ENCODE results near the gene ZNF316.

Gene ZNF316

GRCh38 chr7:6650086-6650485, 13.0 kb downstream of the ZNF316 start:
- Histone ChIP-seq H3K27ac (no peak overlapping the region), H3K9me3 (ENCODE audit: severe bottlenecking) (peaks cover 10% of the 10 kb centered on the region), H3K4me3 (ENCODE audit: low read depth, low read length) (no peak overlapping the region), H3K27me3 (ENCODE audit: insufficient read depth, low read depth, severe bottlenecking) (no peaks in the 10 kb centered on the region), H3K36me3 (peaks cover 82% of the 10 kb centered on the region)
- no peak for DNase-seq
- no peak for TF ChIP-seq CTCF (IDR thresholded peaks at IDR 0.05; ENCODE audit: low read depth, low read length)

GRCh38 chr7:6650521-6651011, 13.4 kb downstream of the ZNF316 start:
- peak; percentile 2 for DNase-seq
- H3K36me3 ChIP-seq: peaks cover 82% of the 10 kb centered on the region

GRCh38 chr7:6651851-6652445, 14.8 kb downstream of the ZNF316 start:
- Histone ChIP-seq H3K27me3 (ENCODE audit: insufficient read depth, low read depth, severe bottlenecking) (no peaks in the 10 kb centered on the region), H3K9me3 (ENCODE audit: severe bottlenecking) (peaks cover 10% of the 10 kb centered on the region), H3K27ac (no peak overlapping the region), H3K36me3 (peaks cover 72% of the 10 kb centered on the region), H3K4me3 (ENCODE audit: low read depth, low read length) (no peak overlapping the region)
- DNase-seq: peak; percentile 4
- TF ChIP-seq CTCF (IDR thresholded peaks at IDR 0.05; ENCODE audit: low read depth, low read length): no peak

More at GRCh38 chr7:6650521-6651011, 13.4 kb downstream of the ZNF316 start:
- Histone ChIP-seq H3K4me3 (ENCODE audit: low read depth, low read length) (no peak overlapping the region), H3K9me3 (ENCODE audit: severe bottlenecking) (peaks cover 10% of the 10 kb centered on the region), H3K27ac (no peak overlapping the region), H3K27me3 (ENCODE audit: insufficient read depth, low read depth, severe bottlenecking) (no peaks in the 10 kb centered on the region)
- TF ChIP-seq CTCF (IDR thresholded peaks at IDR 0.05; ENCODE audit: low read depth, low read length): no peak

- peak; percentile 4 for DNase-seq
- peaks cover 10% of the 10 kb centered on the region for H3K9me3 ChIP-seq (ENCODE audit: severe bottlenecking)
- no peak overlapping the region for H3K27ac ChIP-seq
- H3K36me3 ChIP-seq: peaks cover 66% of the 10 kb centered on the region
- H3K4me3 ChIP-seq (ENCODE audit: low read depth, low read length): no peak overlapping the region
- no peaks in the 10 kb centered on the region for H3K27me3 ChIP-seq (ENCODE audit: insufficient read depth, low read depth, severe bottlenecking)
- TF ChIP-seq CTCF (IDR thresholded peaks at IDR 0.05; ENCODE audit: low read depth, low read length): no peak
Measured at GRCh38 chr7:6652446-6653011, 15.4 kb downstream of the ZNF316 start.

- Histone ChIP-seq H3K9me3 (ENCODE audit: severe bottlenecking) (peaks cover 10% of the 10 kb centered on the region), H3K36me3 (peaks cover 58% of the 10 kb centered on the region), H3K4me3 (ENCODE audit: low read depth, low read length) (no peak overlapping the region), H3K27me3 (ENCODE audit: insufficient read depth, low read depth, severe bottlenecking) (no peaks in the 10 kb centered on the region), H3K27ac (no peak overlapping the region)
- no peak for DNase-seq
- TF ChIP-seq CTCF (IDR thresholded peaks at IDR 0.05; ENCODE audit: low read depth, low read length): no peak
Measured at GRCh38 chr7:6653071-6654003, 16.2 kb downstream of the ZNF316 start.

Data from WERI-Rb-1 (cell line).